Activated CD8-positive, alpha-beta memory T cell treated with anti-CD3 and anti-CD28 coated beads, Interleukin-2, amount 50 U/mL, for 1 hour (primary cell): ENCODE measurements around the gene CIC.
"Not testable (repeated sequence)": the region's sequence is repeated elsewhere in the genome, so short reads cannot be mapped to it uniquely, and the experiment has no call there.

Experiments used
- DNase-seq: peaks from one replicate; pipeline ENCODE4 v3.0.0-alpha.2; 2020; ENCODE audit errors: extremely low read depth

The CIC gene

GRCh38 chr19:42313096-42313839, 44.2 kb downstream of the CIC start, which contains the start of gene TMEM145:
TMEM145 (plus strand) TSS chr19:42313309; CDS start chr19:42313377, 68 bp downstream.
- no peak for DNase-seq

GRCh38 chr19:42313840-42314755, 45.0 kb downstream of the CIC start:
- no peak for DNase-seq

GRCh38 chr19:42315024-42315423, 46.0 kb downstream of the CIC start:
- no peak for DNase-seq

- DNase-seq, result no peak
Observed at GRCh38 chr19:42316223-42317211, 47.5 kb downstream of the CIC start.

GRCh38 chr19:42317535-42317934, 48.5 kb downstream of the CIC start:
- no peak for DNase-seq

- no peak for DNase-seq
Observed at GRCh38 chr19:42322305-42322704, 53.3 kb downstream of the CIC start.

- no peak for DNase-seq
Observed at GRCh38 chr19:42323473-42323851, 54.4 kb downstream of the CIC start.

GRCh38 chr19:42323852-42324654, 55.0 kb downstream of the CIC start:
- no peak for DNase-seq

GRCh38 chr19:42324655-42325307, 55.7 kb downstream of the CIC start:
- DNase-seq, result no peak

GRCh38 chr19:42325308-42325895, 56.4 kb downstream of the CIC start, which contains the start of gene MEGF8:
MEGF8 (plus strand) TSS chr19:42325635; CDS start chr19:42326244, 609 bp downstream.
- peak; percentile 95 for DNase-seq

GRCh38 chr19:42325896-42326771, 57.1 kb downstream of the CIC start:
- DNase-seq, result no peak

- DNase-seq, result no peak
Observed at GRCh38 chr19:42326969-42327368, 57.9 kb downstream of the CIC start.

- no peak for DNase-seq
Observed at GRCh38 chr19:42327381-42327780, 58.3 kb downstream of the CIC start.

GRCh38 chr19:42328106-42328505, 59.1 kb downstream of the CIC start:
- DNase-seq, result no peak

GRCh38 chr19:42328854-42329253, 59.8 kb downstream of the CIC start:
- DNase-seq, result no peak

GRCh38 chr19:42330241-42330711, 61.2 kb downstream of the CIC start:
- DNase-seq, result no peak

- DNase-seq, result not testable (repeated sequence)
Observed at GRCh38 chr19:42331333-42331732, 62.3 kb downstream of the CIC start.

GRCh38 chr19:42332059-42332458, 63.0 kb downstream of the CIC start:
- no peak for DNase-seq

GRCh38 chr19:42333018-42333417, 64.0 kb downstream of the CIC start:
- no peak for DNase-seq
